Inflammatory macrophage (primary cell): Measurements from ENCODE around the gene CLEC11A.
"Not testable (repeated sequence)": the region's sequence is repeated elsewhere in the genome, so short reads cannot be mapped to it uniquely, and the experiment has no call there.

Source experiments
- DNase-seq, 2 donors: peaks; one replicate each; pipeline ENCODE4 v3.0.0-alpha.2; 2020 to 2022

Gene CLEC11A

DNA sequence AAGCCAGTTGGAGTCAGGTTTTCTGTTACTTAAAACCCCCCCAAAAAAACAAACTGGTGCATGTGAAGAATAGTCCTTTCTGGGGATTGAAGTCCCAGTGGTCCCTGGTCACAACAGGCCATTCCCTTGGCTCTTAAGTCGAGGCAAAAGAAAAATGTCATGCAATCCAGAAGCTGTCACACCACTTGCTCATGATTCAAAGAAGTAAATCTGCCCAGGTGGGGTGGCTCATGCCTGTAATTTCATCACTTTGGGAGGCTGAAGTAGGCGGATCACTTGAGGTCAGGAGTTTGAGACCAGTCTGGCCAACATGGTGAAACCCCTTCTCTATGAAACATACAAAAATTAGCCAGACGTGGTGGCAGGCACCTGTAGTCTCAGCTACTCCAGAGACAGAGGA lies 38.3 kb downstream of the CLEC11A start:
- DNase-seq: not testable (repeated sequence)

- not testable (repeated sequence) for DNase-seq
These were observed 40.4 kb downstream of the CLEC11A start for GRCh38 chr19:50763521-50763920.

DNA sequence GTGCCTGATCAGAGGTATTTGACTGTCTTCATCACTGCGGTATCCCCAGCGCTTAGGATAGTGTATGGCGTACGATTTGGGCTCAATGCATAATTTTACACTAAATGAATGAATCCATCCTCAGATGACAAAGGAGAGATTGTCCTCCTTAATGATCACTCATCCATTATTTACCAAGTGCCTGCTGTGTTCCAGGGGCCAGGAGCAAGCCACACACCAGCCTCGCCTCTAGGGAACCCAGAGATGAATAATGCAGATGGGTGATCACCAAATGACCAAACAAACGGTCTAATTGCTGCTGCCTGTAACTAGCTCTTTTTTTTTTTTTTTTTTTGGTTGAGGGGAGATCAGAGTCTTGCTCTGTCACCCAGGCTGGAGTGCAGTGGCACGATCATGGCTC lies 41.2 kb downstream of the CLEC11A start:
- no peak for DNase-seq

- DNase-seq: not testable (repeated sequence)
These were observed 43.6 kb downstream of the CLEC11A start for GRCh38 chr19:50766746-50767145.

DNA sequence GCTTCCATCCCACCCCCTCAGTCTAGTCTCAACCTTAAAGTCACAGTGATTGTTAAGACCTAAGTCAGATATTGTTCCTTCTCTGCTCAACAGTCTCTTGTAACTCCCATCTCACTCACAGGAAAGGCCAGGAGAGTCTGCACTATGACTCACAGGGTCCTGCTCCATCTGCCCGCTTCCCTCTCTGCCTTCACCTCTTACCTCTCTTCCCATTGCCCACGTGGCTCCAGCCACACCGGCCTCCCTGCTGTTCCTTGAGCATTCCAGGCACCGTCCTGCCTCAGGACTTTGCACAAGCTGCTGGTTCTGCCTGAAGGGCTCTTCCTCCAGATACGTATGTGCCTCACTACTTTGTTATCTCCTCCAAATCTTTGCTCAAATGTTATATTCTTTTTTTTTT lies 44.1 kb downstream of the CLEC11A start:
- DNase-seq: not testable (repeated sequence)

DNA sequence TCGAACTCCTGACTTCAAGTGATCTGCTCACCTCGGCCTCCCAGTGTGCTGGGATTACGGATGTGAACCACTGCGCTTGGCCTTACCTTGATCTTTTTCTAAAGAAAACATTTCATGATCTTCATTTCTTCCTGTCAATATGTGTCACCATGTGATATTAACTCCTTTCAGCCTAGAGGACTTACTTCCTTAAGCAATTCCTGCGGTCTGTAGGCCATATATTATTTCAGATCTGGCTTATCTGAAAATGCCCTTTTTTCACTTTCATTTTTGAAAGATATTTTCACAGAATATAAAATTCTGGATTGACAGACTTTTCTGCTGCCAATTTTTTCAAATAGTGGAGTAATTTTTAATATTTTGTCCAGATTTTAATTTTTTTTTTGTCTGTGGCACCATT lies 45.1 kb downstream of the CLEC11A start:
- DNase-seq: no peak

DNA sequence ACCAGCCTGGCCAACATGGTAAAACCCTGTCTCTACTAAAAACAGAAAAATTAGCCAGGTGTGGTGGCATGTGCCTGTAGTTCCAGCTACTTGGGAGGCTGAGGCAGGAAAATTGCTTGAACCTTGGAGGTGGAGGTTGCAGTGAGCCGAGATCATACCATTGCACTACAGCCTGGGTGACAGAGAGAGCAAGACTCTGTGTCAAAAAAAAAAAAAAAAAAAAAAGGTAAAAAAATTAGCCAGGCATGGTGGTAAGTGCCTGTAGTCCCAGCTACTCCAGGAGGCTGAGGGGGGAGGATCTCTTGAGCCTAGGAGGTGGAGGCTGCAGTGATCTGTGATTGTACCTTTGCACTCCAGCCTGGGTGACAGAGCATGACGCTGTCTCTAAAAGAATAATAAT lies 47.0 kb downstream of the CLEC11A start, which contains the start of gene GPR32:
Gene GPR32 (plus strand): TSS at position 301 of the 400 bp plus-strand sequence. CDS start 137 bp downstream, outside the sequence.
- not testable (repeated sequence) for DNase-seq

- no peak for DNase-seq
These were observed 47.7 kb downstream of the CLEC11A start for GRCh38 chr19:50770888-50771287.

DNA sequence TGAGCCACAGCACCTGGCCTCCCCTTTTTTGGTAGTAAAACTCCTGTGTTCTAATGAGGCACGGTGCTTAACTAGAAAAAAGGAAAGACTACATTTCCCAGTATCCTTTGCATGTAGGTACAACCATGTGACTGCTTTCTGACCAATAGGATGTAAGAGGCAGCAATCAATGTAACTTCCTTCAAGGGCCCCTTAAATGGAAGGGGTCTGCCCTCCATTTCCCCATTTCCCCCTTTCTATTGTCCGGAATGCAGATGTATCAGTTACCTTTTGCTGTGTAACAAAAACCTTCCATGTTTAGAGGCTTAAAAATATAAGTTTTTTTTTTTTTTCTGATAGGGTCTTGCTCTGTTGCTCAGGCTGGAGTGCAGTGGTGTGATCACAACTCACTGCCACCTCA lies 49.3 kb downstream of the CLEC11A start:
- DNase-seq: no peak

GRCh38 chr19:50772912-50773311 lies 49.7 kb downstream of the CLEC11A start:
- DNase-seq: not testable (repeated sequence)

GRCh38 chr19:50773454-50773853 lies 50.3 kb downstream of the CLEC11A start:
- DNase-seq: not testable (repeated sequence)
